IMR-90 (cell line): Measurements from ENCODE around the gene HEATR5A. TPM values are rescaled to one million over a fixed set of nuclear protein-coding genes. Genes with fewer than 3 reads are reported as not detected.

Experiments used
- ATAC-seq: fragments of 200-7000 bp; cut with Tn5 transposase; 2 replicates; pipeline ENCODE4 v1.9.1; 2020; ENCODE audit warnings: low read depth, mild to moderate bottlenecking, moderate library complexity
- BruUV-seq: library from RNA; stranded (reverse); fragments of 400-500 nt; replicated peaks from 2 replicates; lab custom pipeline; 2021; lab: Mats Ljungman, UMichigan
- CTCF ChIA-PET: fragments of 300-600 bp; formaldehyde crosslinking; extraction: SDS; loops from one replicate; lab custom pipeline; 2021; ENCODE audit warnings: antibody characterized with exemption; lab: Yijun Ruan, JAX
- POLR2A ChIA-PET: fragments of 300-600 bp; sonication (Branson Sonifier 250); formaldehyde crosslinking; loops from one replicate; lab custom pipeline; 2022; ENCODE audit warnings: antibody characterized with exemption; ENCODE audit not compliant: unreplicated experiment; lab: Charles Lee
- DNase-seq: peaks from one replicate; pipeline ENCODE4 v3.0.0; 2013
- H2AFZ ChIP-seq: replicated peaks from 2 replicates; pipeline ENCODE3; 2013; ENCODE audit warnings: low read length, mild to moderate bottlenecking; ENCODE audit not compliant: poor library complexity
- H2AK5ac ChIP-seq: 2 replicates; pipeline ENCODE4 v1.6.1; 2013; ENCODE audit warnings: low read depth, low read length, inconsistent platforms
- H2AK9ac ChIP-seq: replicated peaks from 2 replicates; pipeline ENCODE3; 2013; ENCODE audit warnings: mild to moderate bottlenecking, low read depth, low read length, moderate library complexity; ENCODE audit not compliant: poor library complexity
- H2BK120ac ChIP-seq: 2 replicates; pipeline ENCODE4 v1.6.1; 2013; ENCODE audit warnings: low read depth, low read length, inconsistent platforms
- H2BK15ac ChIP-seq: 3 replicates; pipeline ENCODE4 v1.6.1; 2013; ENCODE audit warnings: low read depth, low read length, inconsistent platforms
- H2BK20ac ChIP-seq: 2 replicates; pipeline ENCODE4 v1.6.1; 2013; ENCODE audit warnings: low read depth, mild to moderate bottlenecking, inconsistent platforms, low read length, moderate library complexity
- H2BK5ac ChIP-seq: 2 replicates; pipeline ENCODE4 v1.6.1; 2013; ENCODE audit warnings: mild to moderate bottlenecking, low read depth, low read length, inconsistent platforms; ENCODE audit not compliant: poor library complexity, severe bottlenecking
- H3K14ac ChIP-seq: replicated peaks from 2 replicates; pipeline ENCODE4 v1.6.1; 2013; ENCODE audit warnings: low read depth, low read length, inconsistent platforms
- H3K18ac ChIP-seq: 2 replicates; pipeline ENCODE4 v1.6.1; 2013; ENCODE audit warnings: low read depth, low read length, control low read depth
- H3K23ac ChIP-seq: 2 replicates; pipeline ENCODE4 v1.6.1; 2013; ENCODE audit warnings: low read depth, low read length, inconsistent platforms
- H3K27ac ChIP-seq: 2 replicates; pipeline ENCODE4 v1.5.1; 2013; ENCODE audit warnings: mild to moderate bottlenecking, control low read depth, low read length; ENCODE audit not compliant: insufficient read depth
- H3K27me3 ChIP-seq: 2 replicates; pipeline ENCODE4 v1.6.1; 2013; ENCODE audit warnings: low read length; ENCODE audit not compliant: control insufficient read depth, insufficient read depth
- H3K36me3 ChIP-seq: 2 replicates; pipeline ENCODE4 v1.6.1; 2013; ENCODE audit warnings: low read length, mixed read lengths; ENCODE audit not compliant: control insufficient read depth, insufficient read depth
- H3K4ac ChIP-seq: 2 replicates; pipeline ENCODE4 v1.6.1; 2013; ENCODE audit warnings: low read depth, low read length, inconsistent platforms
- H3K4me1 ChIP-seq: 2 replicates; pipeline ENCODE4 v1.6.1; 2013; ENCODE audit warnings: low read length, mixed read lengths; ENCODE audit not compliant: control insufficient read depth, insufficient read depth
- H3K4me2 ChIP-seq: 2 replicates; pipeline ENCODE4 v1.6.1; 2013; ENCODE audit warnings: low read depth, mild to moderate bottlenecking, control low read depth, low read length, moderate library complexity
- H3K4me3 ChIP-seq: 2 replicates; pipeline ENCODE4 v1.5.1; 2013; ENCODE audit warnings: low read depth, mild to moderate bottlenecking, control low read depth, low read length, moderate library complexity; ENCODE audit not compliant: insufficient read depth
- H3K56ac ChIP-seq: 2 replicates; pipeline ENCODE4 v1.6.1; 2013; ENCODE audit warnings: low read length, inconsistent platforms; ENCODE audit not compliant: insufficient read depth; ENCODE audit errors: extremely low read depth
- H3K79me1 ChIP-seq, 2 experiments: 2 replicates each; pipeline ENCODE4 v1.6.1; 2013; ENCODE audit warnings: low read length in 2 of 2, inconsistent platforms in 1 of 2, low read depth in 1 of 2
- H3K9ac ChIP-seq: 2 replicates; pipeline ENCODE4 v1.6.1; 2013; ENCODE audit warnings: low read depth, low read length, control low read depth
- H3K9me1 ChIP-seq: 2 replicates; pipeline ENCODE4 v1.6.1; 2013; ENCODE audit warnings: low read length, inconsistent platforms; ENCODE audit not compliant: insufficient read depth
- H3K9me3 ChIP-seq: 2 replicates; pipeline ENCODE4 v1.6.1; 2013; ENCODE audit warnings: low read length; ENCODE audit not compliant: control insufficient read depth, insufficient read depth
- H4K20me1 ChIP-seq: 2 replicates; pipeline ENCODE4 v1.6.1; 2013; ENCODE audit warnings: low read length, inconsistent platforms; ENCODE audit not compliant: insufficient read depth
- H4K5ac ChIP-seq: 2 replicates; pipeline ENCODE4 v1.6.1; 2013; ENCODE audit warnings: mild to moderate bottlenecking, low read depth, low read length, control low read depth
- H4K8ac ChIP-seq, 2 experiments: 2 replicates each; pipeline ENCODE4 v1.6.1; 2013; ENCODE audit warnings: low read depth in 2 of 2, low read length in 2 of 2, control low read depth in 1 of 2, inconsistent platforms in 1 of 2
- H4K91ac ChIP-seq: 2 replicates; pipeline ENCODE4 v1.6.1; 2013; ENCODE audit warnings: low read depth, low read length, inconsistent platforms; ENCODE audit not compliant: insufficient read depth
- FOS ChIP-seq: fragments of 150-350 bp; IDR thresholded peaks from 2 replicates; pipeline ENCODE4 v1.6.1; 2016; ENCODE audit warnings: low read depth, low read length
- NFE2L2 ChIP-seq: fragments of 150-350 bp; IDR thresholded peaks from 2 replicates; pipeline ENCODE4 v1.6.1; 2016; ENCODE audit warnings: low read depth, mild to moderate bottlenecking, low read length
- dilution Hi-C: fragments of 300-500 bp; cut with HindIII; formaldehyde crosslinking; loops from one replicate; pipeline ENCODE4 v1.14.3; 2018; ENCODE audit warnings: low sequenced_read_pairs; ENCODE audit not compliant: unreplicated experiment
- in situ Hi-C: fragments of 300-500 bp; cut with MboI; formaldehyde crosslinking; loops from 3 replicates; pipeline ENCODE4 v1.14.3; 2019; ENCODE audit warnings: low sequenced_read_pairs, inconsistent platforms, mixed read lengths
- intact Hi-C: fragments of 100-400 bp; cut with micrococcal nuclease; formaldehyde crosslinking; loops from 2 replicates; pipeline ENCODE4 v1.10.0; 2022
- polyA plus RNA-seq, 3 experiments: library from polyadenylated mRNA; depleted of rRNA; stranded (reverse); fragments of >200 nt; gene quantifications; 2 replicates each; pipeline ENCODE4 v1.2.3, GENCODE V29; 2012; ENCODE audit warnings: low replicate concordance in 1 of 3
- total RNA-seq: library from RNA; depleted of rRNA; stranded (reverse); fragments of >200 nt; gene quantifications from 2 replicates; pipeline ENCODE4 v1.2.3, GENCODE V29; 2012

HEATR5A gene
- total and polyA plus RNA-seq, 2 of the 4 experiments (the other 2 are of a cell fraction), result 14.0 to 48.9 TPM

DNA sequence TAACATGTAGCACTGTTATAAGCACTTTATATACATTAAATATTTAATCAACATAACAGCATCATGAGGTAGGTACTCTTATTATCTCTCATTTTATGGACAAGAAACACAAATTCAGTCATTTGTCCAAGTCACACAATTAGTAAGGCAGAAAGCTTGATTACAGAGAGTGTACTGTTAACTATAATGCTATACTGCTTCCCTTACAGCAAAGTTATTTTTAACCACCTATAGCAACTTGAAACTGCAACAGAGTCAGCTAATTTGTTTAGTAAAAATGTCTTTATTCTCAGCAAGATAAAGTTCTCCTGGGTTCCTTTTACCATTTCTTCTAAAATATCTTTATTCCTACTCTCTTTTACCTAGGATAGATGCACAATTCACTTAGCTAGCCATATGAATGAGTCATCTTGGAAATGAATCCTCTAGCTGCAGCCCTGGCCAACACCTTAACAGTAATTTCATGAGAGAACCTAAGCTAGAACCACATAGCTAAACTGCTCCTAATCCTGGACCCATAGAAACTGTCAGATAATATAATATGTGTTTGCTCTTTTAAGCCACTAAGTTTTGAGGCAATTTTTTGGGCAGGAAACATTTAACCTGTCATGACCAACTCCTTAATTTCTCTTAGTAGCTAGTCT, 122.5 kb downstream of the HEATR5A start:
- CTCF ChIA-PET, result interaction anchor here (1.0 kb wide), 1 partner anchor 16 kb away, joined by 5 read pairs; no protein-coding TSS in a partner anchor

More for the DNA sequence above, 122.5 kb downstream of the HEATR5A start:
- ATAC-seq, result peak; percentile 56; the same call in 1 of the 2 replicates
- intact Hi-C loops (loop anchor here (5.0 kb wide), 1 partner anchor 91 kb away; the partner anchor contains the start of gene HECTD1), dilution Hi-C loops (no loop called here), in situ Hi-C loops (no loop called here)
- Histone ChIP-seq H4K5ac (no peak overlapping the region), H3K4ac (no peak overlapping the region), H4K8ac (no peak overlapping the region), H3K4me1 (peaks cover 4% of the 10 kb centered on the region), H3K4me3 (no peak overlapping the region), H2BK15ac (no peak overlapping the region), H4K20me1 (no peaks in the 10 kb centered on the region), H2AFZ (no peak overlapping the region), H3K9me3 (no peaks in the 10 kb centered on the region), H3K4me2 (no peak overlapping the region), H3K14ac (no peak overlapping the region), H4K91ac (no peak overlapping the region), H3K9ac (no peak overlapping the region), H3K36me3 (peaks cover 14% of the 10 kb centered on the region), H2BK20ac (no peak overlapping the region), H2AK9ac (no peak overlapping the region), H2BK5ac (no peak overlapping the region), H2AK5ac (no peak overlapping the region), H3K23ac (no peak overlapping the region), H3K27me3 (no peaks in the 10 kb centered on the region), H3K9me1 (peaks cover 3% of the 10 kb centered on the region; the same call in 1 of the 2 replicates), H3K27ac (no peak overlapping the region), H2BK120ac (no peak overlapping the region), H3K56ac (no peak overlapping the region), H3K79me1 (no peaks in the 10 kb centered on the region; a peak in 1 of 4 replicates), H3K18ac (no peak overlapping the region)
- DNase-seq, result peak; percentile 52
- peak; percentile 21; the same call in 1 of the 2 replicates for TF ChIP-seq FOS
- TF ChIP-seq NFE2L2, result no peak
- POLR2A ChIA-PET, result interaction anchor here (0.6 kb wide), 1 partner anchor 271 kb away, joined by 3 read pairs; no protein-coding TSS in a partner anchor
- no TSS peak for BruUV-seq
